Gastrocnemius medialis (tissue), 4 donors: ENCODE data around the gene DNAJB13. TPM values are rescaled to one million over a fixed set of nuclear protein-coding genes. Genes with fewer than 3 reads are reported as not detected.

Experiments used
- ATAC-seq, 2 donors: fragments of 150-250 bp; one replicate each; pipeline ENCODE4 v1.9.1; 2016
- DNase-seq, 2 donors: peaks; one replicate each; pipeline ENCODE4 v3.0.0-alpha.2; 2019
- H3K27ac ChIP-seq, 4 donors: fragments of 200-600 bp; sonication (generic); 1 replicate in 1 of 4; 2 replicates in 3 of 4; pipeline ENCODE4 v1.5.1; 2016 to 2018; ENCODE audit warnings: mild to moderate bottlenecking in 2 of 4, moderate library complexity in 1 of 4
- H3K27me3 ChIP-seq, 3 donors: fragments of 200-600 bp; sonication (generic) in 2 of 3; 1 replicate in 1 of 3; 2 replicates in 2 of 3; pipeline versions ENCODE4 v1.5.1 to v1.6.0; 2016 to 2019; ENCODE audit warnings: mild to moderate bottlenecking in 1 of 3, moderate library complexity in 1 of 3
- H3K36me3 ChIP-seq, 2 donors: fragments of 200-600 bp; sonication (generic) in 1 of 2; one replicate each; pipeline ENCODE4 v1.5.1; 2017 to 2018
- H3K4me1 ChIP-seq, 2 donors: fragments of 200-600 bp; sonication (generic) in 1 of 2; one replicate each; pipeline ENCODE4 v1.5.1; 2016 to 2017; ENCODE audit warnings: mild to moderate bottlenecking in 2 of 2
- H3K4me3 ChIP-seq, 4 donors: fragments of 200-600 bp; sonication (generic) in 3 of 4; 1 replicate in 1 of 4; 2 replicates in 3 of 4; pipeline ENCODE4 v1.5.1; 2016 to 2019; ENCODE audit warnings: mild to moderate bottlenecking in 2 of 4
- H3K9me3 ChIP-seq, 3 donors: fragments of 200-600 bp; sonication (generic) in 2 of 3; 1 replicate in 1 of 3; 2 replicates in 2 of 3; pipeline ENCODE4 v1.5.1; 2016 to 2019
- CTCF ChIP-seq, 5 experiments: fragments of 450-650 bp in 3 of 5; fragments of 200-600 bp in 2 of 5; sonication (generic) in 2 of 5; IDR thresholded peaks in 4 of 5; conservative IDR thresholded peaks in 1 of 5; 1 replicate in 4 of 5; 2 replicates in 1 of 5; pipeline ENCODE4 v1.5.1; 2016 to 2019; ENCODE audit warnings: antibody characterized with exemption in 5 of 5, mild to moderate bottlenecking in 3 of 5, moderate library complexity in 3 of 5
- POLR2A ChIP-seq, 2 donors: fragments of 450-650 bp; IDR thresholded peaks; one replicate each; pipeline ENCODE4 v1.6.1; 2017; ENCODE audit warnings: antibody characterized with exemption in 2 of 2, mild to moderate bottlenecking in 2 of 2, moderate library complexity in 2 of 2
- in situ Hi-C, 4 donors: fragments of 200-750 bp; cut with MboI; loops; one replicate each; pipeline versions ENCODE4 v1.15.0 to v1.8.0; 2017; ENCODE audit warnings: low sequenced_read_pairs in 4 of 4
- intact Hi-C: fragments of 100-400 bp; cut with DNase I; formaldehyde crosslinking; loops from one replicate; pipeline ENCODE4 v1.15.1; 2023; ENCODE audit warnings: low total_unique reads
- total RNA-seq, 4 donors: library from RNA; depleted of rRNA; stranded (reverse); fragments of >200 nt; gene quantifications; one replicate each; pipeline versions ENCODE4 v1.1.0 to v1.2.3, GENCODE V29; 2016

Gene DNAJB13
- total RNA-seq, 4 donors from 2014 or later, result not detected

- Histone ChIP-seq H3K36me3 (no peaks in the 10 kb centered on the region), H3K27me3 (no peaks in the 10 kb centered on the region), H3K9me3 (no peaks in the 10 kb centered on the region), H3K4me3 (no peak overlapping the region), H3K27ac (no peak overlapping the region), H3K4me1 (peaks cover 7 to 15% of the 10 kb centered on the region in 2 donors)
- in situ Hi-C loops, result loop anchor here in 3 of 4 donors (5.0 to 10.0 kb wide), 2 partner anchors 116 to 124 kb away; no protein-coding TSS in a partner anchor
- intact Hi-C loops, result loop anchor here (10.0 kb wide), 2 partner anchors 256 to 626 kb away; partner anchors contain the start of gene POLD3
- DNase-seq (no peak), ATAC-seq (no peak)
- TF ChIP-seq POLR2A (IDR thresholded peaks at IDR 0.05) (no peak), CTCF (IDR thresholded peaks at IDR 0.05 in 4 of 5, conservative IDR thresholded peaks at IDR 0.05 in 1 of 5) (no peak)
These were observed 17.6 kb downstream of the DNAJB13 start for GRCh38 chr11:73968356-73968966.

- Histone ChIP-seq H3K27me3 (no peaks in the 10 kb centered on the region), H3K9me3 (no peaks in the 10 kb centered on the region), H3K36me3 (no peaks in the 10 kb centered on the region), H3K27ac (no peak overlapping the region), H3K4me3 (no peak overlapping the region), H3K4me1 (peaks cover 6 to 8% of the 10 kb centered on the region in 2 donors)
- no peak for TF ChIP-seq POLR2A (IDR thresholded peaks at IDR 0.05)
- TF ChIP-seq CTCF (IDR thresholded peaks at IDR 0.05 in 4 of 5, conservative IDR thresholded peaks at IDR 0.05 in 1 of 5), result no peak
- no peak for DNase-seq
- intact Hi-C loops (loop anchor here (10.0 kb wide), 2 partner anchors 256 to 626 kb away; partner anchors contain the start of gene POLD3), in situ Hi-C loops (loop anchor here in 3 of 4 donors (5.0 to 10.0 kb wide), 2 partner anchors 116 to 123 kb away; no protein-coding TSS in a partner anchor)
- ATAC-seq, result no peak
These were observed 18.3 kb downstream of the DNAJB13 start for GRCh38 chr11:73969091-73969490.

- in situ Hi-C loops (loop anchor here (5.0 to 10.0 kb wide), 3 partner anchors 115 to 122 kb away; no protein-coding TSS in a partner anchor), intact Hi-C loops (loop anchor here (10.0 kb wide), 2 partner anchors 255 to 625 kb away; partner anchors contain the start of gene POLD3)
- H3K4me3 ChIP-seq, result no peak overlapping the region
- TF ChIP-seq POLR2A (IDR thresholded peaks at IDR 0.05) (no peak), CTCF (IDR thresholded peaks at IDR 0.05 in 4 of 5, conservative IDR thresholded peaks at IDR 0.05 in 1 of 5) (no peak)
- H3K36me3 ChIP-seq, result peaks cover 0 to 10% of the 10 kb centered on the region in 2 donors
- H3K9me3 ChIP-seq, result no peaks in the 10 kb centered on the region
- H3K27ac ChIP-seq, result no peak overlapping the region
- no peaks in the 10 kb centered on the region for H3K4me1 ChIP-seq
- ATAC-seq, result no peak
- DNase-seq, result no peak
- no peaks in the 10 kb centered on the region for H3K27me3 ChIP-seq
These were observed 19.4 kb downstream of the DNAJB13 start for GRCh38 chr11:73969991-73970800.

GRCh38 chr11:73971175-73971719, 20.4 kb downstream of the DNAJB13 start:
- in situ Hi-C loops, result loop anchor here in 1 of 4 donors (5.0 kb wide), 1 partner anchor 116 kb away; no protein-coding TSS in a partner anchor
- ATAC-seq (no peak), DNase-seq (no peak)
- no peak overlapping the region for H3K4me3 ChIP-seq
- H3K9me3 ChIP-seq, result no peaks in the 10 kb centered on the region
- intact Hi-C loops, result no loop called here
- H3K27me3 ChIP-seq, result no peaks in the 10 kb centered on the region
- TF ChIP-seq POLR2A (IDR thresholded peaks at IDR 0.05), result no peak
- no peak for TF ChIP-seq CTCF (IDR thresholded peaks at IDR 0.05 in 4 of 5, conservative IDR thresholded peaks at IDR 0.05 in 1 of 5)
- no peaks in the 10 kb centered on the region for H3K4me1 ChIP-seq
- H3K27ac ChIP-seq, result no peak overlapping the region
- H3K36me3 ChIP-seq, result peaks cover 0 to 21% of the 10 kb centered on the region in 2 donors
